Esophagus squamous epithelium (tissue), 5 donors: ENCODE measurements around the gene TMEM163. TPM values are rescaled to one million over a fixed set of nuclear protein-coding genes. Genes with fewer than 3 reads are reported as not detected.

Source experiments
- DNase-seq: peaks from one replicate; lab custom pipeline; 2025; lab: John Stamatoyannopoulos, UW
- H3K27ac ChIP-seq, 4 donors: fragments of 200-600 bp; sonication (generic); one replicate each; pipeline ENCODE4 v1.5.1; 2016 to 2019; ENCODE audit warnings: mild to moderate bottlenecking in 1 of 4
- H3K27me3 ChIP-seq, 4 donors: fragments of 200-600 bp; sonication (generic); 1 replicate in 3 of 4; 2 replicates in 1 of 4; pipeline versions ENCODE4 v1.5.1 to v1.6.0; 2017 to 2021; ENCODE audit warnings: antibody characterized with exemption in 1 of 4
- H3K36me3 ChIP-seq, 3 donors: fragments of 200-600 bp; sonication (generic); one replicate each; pipeline ENCODE4 v1.5.1; 2016 to 2019
- H3K4me1 ChIP-seq, 3 donors: fragments of 200-600 bp; sonication (generic); one replicate each; pipeline ENCODE4 v1.5.1; 2017 to 2019
- H3K4me3 ChIP-seq, 4 donors: fragments of 200-600 bp; sonication (generic); 1 replicate in 3 of 4; 2 replicates in 1 of 4; pipeline ENCODE4 v1.5.1; 2016 to 2019; ENCODE audit warnings: mild to moderate bottlenecking in 2 of 4, moderate library complexity in 1 of 4
- H3K9me3 ChIP-seq, 3 donors: fragments of 200-600 bp; sonication (generic); one replicate each; pipeline ENCODE4 v1.5.1; 2016 to 2019
- POLR2A ChIP-seq, 4 donors: fragments of 450-650 bp; IDR thresholded peaks; one replicate each; pipeline ENCODE4 v1.6.1; 2017; ENCODE audit warnings: antibody characterized with exemption in 4 of 4, mild to moderate bottlenecking in 4 of 4, moderate library complexity in 3 of 4
- WGBS, 2 donors: methylation state at CpG; one replicate each; pipeline ENCODE4 v1.1.5; 2018; 5-methylcytosine and 5-hydroxymethylcytosine counted together
- intact Hi-C: fragments of 100-400 bp; cut with DNase I; formaldehyde crosslinking; loops from one replicate; pipeline ENCODE4 v1.15.0; 2022
- total RNA-seq, 4 donors: library from RNA; depleted of rRNA; stranded (reverse); fragments of >200 nt; gene quantifications; one replicate each; pipeline ENCODE4 v1.1.0, GENCODE V29; 2016
- TF ChIP-seq, protein P1 (sequence below), 6 experiments: fragments of 450-650 bp in 4 of 6; fragments of 200-600 bp in 2 of 6; sonication (generic) in 2 of 6; IDR thresholded peaks; one replicate each; pipeline ENCODE4 v1.5.1; 2016 to 2019; ENCODE audit warnings: antibody characterized with exemption in 6 of 6, mild to moderate bottlenecking in 4 of 6, moderate library complexity in 4 of 6
- donor health status: DM: yes; HTN: yes; CAD: no.

The TMEM163 gene
- total RNA-seq, 4 donors from 2014 or later = 0.09 to 0.19 (median 0.12) TPM; not detected in 1

DNA sequence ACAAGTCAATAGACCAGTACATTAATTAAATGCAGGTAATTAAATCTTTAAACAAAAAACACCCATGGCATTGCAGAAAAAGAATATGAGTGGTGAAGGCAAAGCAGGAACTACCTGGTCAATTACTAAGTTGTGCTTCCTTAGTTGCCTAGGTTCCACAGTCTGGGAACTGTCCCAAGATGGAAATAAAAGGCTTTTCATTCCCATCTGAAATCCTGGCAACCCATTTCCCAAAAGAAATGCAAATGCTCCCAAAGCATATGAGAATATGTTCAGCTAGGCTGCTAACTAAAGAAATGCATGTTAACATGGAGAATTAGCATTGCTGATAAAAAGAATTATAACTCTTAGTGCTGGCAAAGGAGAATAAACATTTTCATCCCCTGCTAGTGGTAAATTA lies 177.8 kb downstream of the TMEM163 start:
- intact Hi-C loops = no loop called here
- no peak for DNase-seq
- H3K27me3 ChIP-seq = peaks cover 0 to 6% (median 0%) of the 10 kb centered on the region in 4 donors

DNA sequence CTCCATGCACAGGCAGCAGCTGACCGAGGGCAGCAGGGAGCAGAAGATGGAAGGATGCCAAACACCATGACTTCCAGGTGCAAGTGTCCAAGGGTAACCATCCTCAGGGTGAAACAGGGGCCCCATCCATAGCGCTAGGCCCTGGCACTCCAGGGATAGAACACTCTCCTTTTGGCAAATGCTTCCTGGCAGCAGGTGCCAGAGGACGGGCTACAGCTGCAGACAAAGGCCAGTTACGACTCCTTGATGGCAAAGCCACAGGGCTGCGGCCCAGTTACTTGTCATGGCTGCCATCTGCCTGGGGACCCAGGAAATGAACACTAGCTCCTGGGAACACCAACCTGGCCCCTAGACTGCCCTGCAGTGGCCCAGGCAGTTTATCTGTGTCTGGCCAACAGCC lies 178.8 kb downstream of the TMEM163 start:
- H3K27me3 ChIP-seq = peaks cover 0 to 2% (median 0%) of the 10 kb centered on the region in 4 donors
- no peak for TF ChIP-seq POLR2A (IDR thresholded peaks at IDR 0.05)
- TF ChIP-seq, protein P1, sequence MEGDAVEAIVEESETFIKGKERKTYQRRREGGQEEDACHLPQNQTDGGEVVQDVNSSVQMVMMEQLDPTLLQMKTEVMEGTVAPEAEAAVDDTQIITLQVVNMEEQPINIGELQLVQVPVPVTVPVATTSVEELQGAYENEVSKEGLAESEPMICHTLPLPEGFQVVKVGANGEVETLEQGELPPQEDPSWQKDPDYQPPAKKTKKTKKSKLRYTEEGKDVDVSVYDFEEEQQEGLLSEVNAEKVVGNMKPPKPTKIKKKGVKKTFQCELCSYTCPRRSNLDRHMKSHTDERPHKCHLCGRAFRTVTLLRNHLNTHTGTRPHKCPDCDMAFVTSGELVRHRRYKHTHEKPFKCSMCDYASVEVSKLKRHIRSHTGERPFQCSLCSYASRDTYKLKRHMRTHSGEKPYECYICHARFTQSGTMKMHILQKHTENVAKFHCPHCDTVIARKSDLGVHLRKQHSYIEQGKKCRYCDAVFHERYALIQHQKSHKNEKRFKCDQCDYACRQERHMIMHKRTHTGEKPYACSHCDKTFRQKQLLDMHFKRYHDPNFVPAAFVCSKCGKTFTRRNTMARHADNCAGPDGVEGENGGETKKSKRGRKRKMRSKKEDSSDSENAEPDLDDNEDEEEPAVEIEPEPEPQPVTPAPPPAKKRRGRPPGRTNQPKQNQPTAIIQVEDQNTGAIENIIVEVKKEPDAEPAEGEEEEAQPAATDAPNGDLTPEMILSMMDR (IDR thresholded peaks at IDR 0.05) = no peak
- no peaks in the 10 kb centered on the region for H3K36me3 ChIP-seq
- H3K4me1 ChIP-seq = no peaks in the 10 kb centered on the region
- no peak for DNase-seq
- intact Hi-C loops = no loop called here
- H3K9me3 ChIP-seq = no peaks in the 10 kb centered on the region
- no peak overlapping the region for H3K4me3 ChIP-seq
- 50 to 71% methylated on average over 2 to 3 of the region's 5 CpGs for WGBS, 2 donors
- no peak overlapping the region for H3K27ac ChIP-seq

More for the DNA sequence above, 177.8 kb downstream of the TMEM163 start:
- H3K9me3 ChIP-seq = no peaks in the 10 kb centered on the region
- H3K4me3 ChIP-seq = no peak overlapping the region
- no peaks in the 10 kb centered on the region for H3K36me3 ChIP-seq
- TF ChIP-seq, protein P1 (IDR thresholded peaks at IDR 0.05) = no peak
- no peak for TF ChIP-seq POLR2A (IDR thresholded peaks at IDR 0.05)
- no peaks in the 10 kb centered on the region for H3K4me1 ChIP-seq
- no peak overlapping the region for H3K27ac ChIP-seq

DNA sequence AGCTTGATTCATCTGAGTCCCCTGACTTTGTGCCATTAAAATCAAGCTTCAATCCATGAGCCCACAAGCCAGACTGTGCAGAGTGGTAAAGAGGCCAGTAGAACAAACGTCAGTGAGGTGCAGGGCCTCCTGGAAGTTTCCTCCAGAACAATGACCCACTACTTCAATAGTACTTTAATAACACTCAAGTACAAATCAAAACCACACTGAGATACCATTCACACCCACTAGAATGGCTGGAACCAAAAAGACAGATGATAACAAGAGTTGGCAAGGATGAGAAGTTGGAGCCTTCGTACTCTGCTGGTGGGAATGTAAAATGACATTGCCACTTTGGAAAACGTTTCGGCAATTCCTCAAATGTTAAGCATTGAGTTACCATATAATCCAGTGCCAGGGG lies 181.1 kb downstream of the TMEM163 start:
- DNase-seq = no peak
- Histone ChIP-seq H3K36me3 (no peaks in the 10 kb centered on the region), H3K4me3 (no peak overlapping the region), H3K27ac (no peak overlapping the region), H3K27me3 (no peaks in the 10 kb centered on the region), H3K9me3 (no peaks in the 10 kb centered on the region), H3K4me1 (no peaks in the 10 kb centered on the region)
- intact Hi-C loops = no loop called here
- TF ChIP-seq, protein P1 (IDR thresholded peaks at IDR 0.05) = no peak
- TF ChIP-seq POLR2A (IDR thresholded peaks at IDR 0.05) = no peak
- WGBS, 2 donors = 55 to 63% methylated on average over 4 of the region's 4 CpGs

DNA sequence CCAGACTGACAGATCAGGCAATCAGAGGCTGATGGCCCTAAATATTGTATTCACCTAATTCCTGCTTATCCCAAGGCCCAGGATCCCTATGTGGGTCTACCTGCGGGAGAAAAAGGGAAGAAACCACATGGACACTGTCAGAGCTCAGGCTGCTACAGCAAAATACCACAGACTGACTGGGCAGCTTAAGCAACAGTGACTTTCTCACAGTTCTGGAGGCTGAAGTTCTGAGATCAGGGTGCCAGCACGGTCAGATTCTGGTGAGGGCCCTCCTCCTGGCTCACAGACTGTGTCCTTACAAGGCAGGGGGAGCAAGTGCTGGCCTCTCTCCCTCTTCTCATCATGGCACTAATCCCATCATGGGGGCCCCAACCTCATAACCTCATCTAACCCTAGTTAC lies 181.7 kb downstream of the TMEM163 start:
- intact Hi-C loops = no loop called here
- Histone ChIP-seq H3K36me3 (no peaks in the 10 kb centered on the region), H3K9me3 (no peaks in the 10 kb centered on the region), H3K4me1 (no peaks in the 10 kb centered on the region), H3K27ac (no peak overlapping the region), H3K27me3 (no peaks in the 10 kb centered on the region), H3K4me3 (no peak overlapping the region)
- 78 to 93% methylated on average over 2 of the region's 2 CpGs for WGBS, 2 donors
- no peak for DNase-seq
- TF ChIP-seq, protein P1 (IDR thresholded peaks at IDR 0.05) = no peak
- no peak for TF ChIP-seq POLR2A (IDR thresholded peaks at IDR 0.05)

DNA sequence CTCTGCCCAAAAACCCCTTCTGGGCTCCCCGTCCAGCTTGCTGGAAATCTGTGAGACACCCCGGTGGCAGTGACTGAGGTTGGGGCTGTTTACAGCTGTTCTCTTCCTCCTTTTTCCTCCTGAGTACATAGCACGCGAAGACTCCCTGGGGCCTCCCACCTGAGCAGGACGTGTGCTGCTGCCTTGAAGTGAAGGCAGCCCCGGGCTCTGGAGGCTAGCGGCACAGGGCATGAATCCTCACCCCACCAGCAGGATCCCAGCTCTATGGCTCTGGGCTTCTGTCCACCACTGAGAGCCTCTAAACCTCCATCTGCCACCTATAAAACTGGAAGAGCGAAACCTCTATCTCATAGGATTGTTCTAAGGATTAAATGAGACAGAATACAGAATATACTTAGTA lies 182.5 kb downstream of the TMEM163 start:
- DNase-seq = no peak
- H3K36me3 ChIP-seq = no peaks in the 10 kb centered on the region
- H3K27me3 ChIP-seq = no peaks in the 10 kb centered on the region
- intact Hi-C loops = no loop called here
- H3K4me1 ChIP-seq = no peaks in the 10 kb centered on the region
- H3K4me3 ChIP-seq = no peak overlapping the region
- TF ChIP-seq, protein P1 (IDR thresholded peaks at IDR 0.05) = no peak
- TF ChIP-seq POLR2A (IDR thresholded peaks at IDR 0.05) = no peak
- no peak overlapping the region for H3K27ac ChIP-seq
- WGBS, 2 donors = 50 to 66% methylated on average over 1 to 4 of the region's 8 CpGs
- no peaks in the 10 kb centered on the region for H3K9me3 ChIP-seq
